H9 (cell line): ENCODE results near the gene PLCZ1. TPM values are rescaled to one million over a fixed set of nuclear protein-coding genes. Genes with fewer than 3 reads are reported as not detected.

Source experiments
- DNase-seq: peaks from one replicate; pipeline ENCODE4 v3.0.0-alpha.2; 2017
- H2AFZ ChIP-seq: one replicate; pipeline ENCODE4 v1.6.1; 2013; ENCODE audit warnings: mild to moderate bottlenecking, low read length, control low read depth, moderate library complexity
- H2AK5ac ChIP-seq: 2 replicates; pipeline ENCODE4 v1.6.1; 2013; ENCODE audit warnings: low read length, control low read depth, mixed read lengths; ENCODE audit not compliant: insufficient read length
- H2BK120ac ChIP-seq: one replicate; pipeline ENCODE4 v1.6.1; 2013; ENCODE audit warnings: low read depth, mild to moderate bottlenecking, low read length, control low read depth, inconsistent platforms; ENCODE audit not compliant: poor library complexity, severe bottlenecking
- H2BK12ac ChIP-seq: 2 replicates; pipeline ENCODE4 v1.6.1; 2013; ENCODE audit warnings: low read length, control low read depth, mixed read lengths, low read depth; ENCODE audit not compliant: insufficient read length
- H2BK15ac ChIP-seq: 2 replicates; pipeline ENCODE4 v1.6.1; 2013; ENCODE audit warnings: low read depth, low read length, control low read depth
- H2BK20ac ChIP-seq: one replicate; pipeline ENCODE4 v1.6.1; 2013; ENCODE audit warnings: low read depth, mild to moderate bottlenecking, low read length, control low read depth, inconsistent platforms; ENCODE audit not compliant: poor library complexity, severe bottlenecking
- H2BK5ac ChIP-seq: 2 replicates; pipeline ENCODE4 v1.6.1; 2013; ENCODE audit warnings: low read length, control low read depth, mixed read lengths; ENCODE audit not compliant: insufficient read length
- H3K14ac ChIP-seq: 2 replicates; pipeline ENCODE4 v1.6.1; 2013; ENCODE audit warnings: low read length, control low read depth; ENCODE audit not compliant: insufficient read depth
- H3K18ac ChIP-seq: 2 replicates; pipeline ENCODE4 v1.6.1; 2013; ENCODE audit warnings: low read depth, mild to moderate bottlenecking, mixed read lengths, low read length, control low read depth; ENCODE audit not compliant: insufficient read length
- H3K23ac ChIP-seq: 2 replicates; pipeline ENCODE4 v1.6.1; 2013; ENCODE audit warnings: low read length, control low read depth, mixed read lengths, low read depth; ENCODE audit not compliant: insufficient read length
- H3K23me2 ChIP-seq: 2 replicates; pipeline ENCODE4 v1.6.1; 2013; ENCODE audit warnings: low read depth, mild to moderate bottlenecking, mixed read lengths, low read length, control low read depth; ENCODE audit not compliant: insufficient read length, poor library complexity, severe bottlenecking
- H3K27ac ChIP-seq: 2 replicates; pipeline ENCODE4 v1.5.1; 2013; ENCODE audit warnings: low read length, control low read depth, mixed read lengths, low read depth; ENCODE audit not compliant: insufficient read length
- H3K27me3 ChIP-seq: 2 replicates; pipeline ENCODE4 v1.6.1; 2013; ENCODE audit warnings: low read length, control low read depth, inconsistent platforms; ENCODE audit not compliant: insufficient read depth
- H3K4ac ChIP-seq: 2 replicates; pipeline ENCODE4 v1.6.1; 2013; ENCODE audit warnings: low read depth, mild to moderate bottlenecking, control low read depth, inconsistent platforms, low read length, moderate library complexity
- H3K4me1 ChIP-seq: 2 replicates; pipeline ENCODE4 v1.6.1; 2013; ENCODE audit warnings: low read length, control low read depth, inconsistent platforms; ENCODE audit not compliant: insufficient read depth
- H3K4me2 ChIP-seq: 2 replicates; pipeline ENCODE4 v1.6.1; 2013; ENCODE audit warnings: low read length, control low read depth, mixed read lengths; ENCODE audit not compliant: insufficient read length, insufficient read depth
- H3K56ac ChIP-seq: 2 replicates; pipeline ENCODE4 v1.6.1; 2013; ENCODE audit warnings: low read depth, mild to moderate bottlenecking, mixed read lengths, low read length, control low read depth; ENCODE audit not compliant: insufficient read length
- H3K79me1 ChIP-seq: 2 replicates; pipeline ENCODE4 v1.6.1; 2013; ENCODE audit warnings: low read depth, mild to moderate bottlenecking, moderate library complexity, low read length, control low read depth, inconsistent platforms; ENCODE audit not compliant: insufficient read depth, poor library complexity, severe bottlenecking
- H3K79me2 ChIP-seq: 2 replicates; pipeline ENCODE4 v1.6.1; 2013; ENCODE audit warnings: low read length, control low read depth, inconsistent platforms; ENCODE audit not compliant: insufficient read depth
- H3K9ac ChIP-seq: 2 replicates; pipeline ENCODE4 v1.6.1; 2013; ENCODE audit warnings: low read length, control low read depth, mixed read lengths; ENCODE audit not compliant: insufficient read length; ENCODE audit errors: extremely low read depth
- H3K9me3 ChIP-seq: one replicate; pipeline ENCODE4 v1.6.1; 2013; ENCODE audit warnings: low read depth, low read length, inconsistent platforms; ENCODE audit not compliant: control insufficient read depth
- H3T11ph ChIP-seq: one replicate; pipeline ENCODE4 v1.6.1; 2013; ENCODE audit warnings: mild to moderate bottlenecking, low read length, control low read depth, inconsistent platforms
- H4K20me1 ChIP-seq: one replicate; pipeline ENCODE4 v1.6.1; 2013; ENCODE audit not compliant: control insufficient read depth, insufficient read length, insufficient read depth
- H4K5ac ChIP-seq: 2 replicates; pipeline ENCODE4 v1.6.1; 2013; ENCODE audit warnings: low read depth, mild to moderate bottlenecking, mixed read lengths, low read length, control low read depth; ENCODE audit not compliant: insufficient read length
- H4K8ac ChIP-seq: replicated peaks from 2 replicates; pipeline ENCODE4 v1.6.1; 2013; ENCODE audit warnings: low read length, control low read depth, mixed read lengths, low read depth; ENCODE audit not compliant: insufficient read length
- H4K91ac ChIP-seq: 2 replicates; pipeline ENCODE4 v1.6.1; 2013; ENCODE audit warnings: low read depth, mild to moderate bottlenecking, moderate library complexity, mixed read lengths, low read length, control low read depth; ENCODE audit not compliant: insufficient read length
- H3K27ac Mint-ChIP-seq, 3 experiments: 2 replicates in 2 of 3; 3 replicates in 1 of 3; pipeline ENCODE4 v1.8.0; 2020 to 2021; ENCODE audit warnings: mixed read lengths in 3 of 3, mild to moderate bottlenecking in 1 of 3, moderate library complexity in 1 of 3
- H3K27me3 Mint-ChIP-seq: 2 replicates; pipeline ENCODE4 v1.8.0; 2021; ENCODE audit warnings: low read depth, mild to moderate bottlenecking, moderate library complexity, mixed read lengths
- H3K36me3 Mint-ChIP-seq, 3 experiments: 2 replicates in 2 of 3; 3 replicates in 1 of 3; pipeline ENCODE4 v1.8.0; 2020 to 2021; ENCODE audit warnings: low read depth in 3 of 3, mixed read lengths in 3 of 3; ENCODE audit not compliant: insufficient read depth in 1 of 3
- H3K4me1 Mint-ChIP-seq, 2 experiments: 2 replicates each; pipeline ENCODE4 v1.8.0; 2020; ENCODE audit warnings: mixed read lengths in 2 of 2
- H3K4me3 Mint-ChIP-seq, 2 experiments: 2 replicates in 1 of 2; 3 replicates in 1 of 2; pipeline ENCODE4 v1.8.0; 2020 to 2021; ENCODE audit warnings: mild to moderate bottlenecking in 2 of 2, mixed read lengths in 2 of 2, moderate library complexity in 1 of 2
- H3K9me3 Mint-ChIP-seq, 2 experiments: 2 replicates in 1 of 2; 3 replicates in 1 of 2; pipeline ENCODE4 v1.8.0; 2020; ENCODE audit warnings: mild to moderate bottlenecking in 2 of 2, mixed read lengths in 2 of 2, moderate library complexity in 1 of 2
- CTCF ChIP-seq: fragments of 200-600 bp; sonication (generic); conservative IDR thresholded peaks from 3 replicates; pipeline ENCODE4 v1.8.0; 2021; ENCODE audit warnings: antibody characterized with exemption, mild to moderate bottlenecking
- WGBS: extraction: QIAGEN DNeasy Blood & Tissue Kit; methylation state at CpG from one replicate; pipeline ENCODE4 v1.1.7; 2013; ENCODE audit warnings: missing lambda C conversion rate, low lambda C conversion rate, mixed read lengths; ENCODE audit not compliant: insufficient read length; ENCODE audit errors: extremely low coverage; 5-methylcytosine and 5-hydroxymethylcytosine counted together
- total RNA-seq: library from RNA; stranded (reverse); gene quantifications from 2 replicates; pipeline ENCODE4 v1.2.1, GENCODE V29; 2021

Gene PLCZ1
- total RNA-seq, 1 experiment from 2014 or later = not detected

DNA sequence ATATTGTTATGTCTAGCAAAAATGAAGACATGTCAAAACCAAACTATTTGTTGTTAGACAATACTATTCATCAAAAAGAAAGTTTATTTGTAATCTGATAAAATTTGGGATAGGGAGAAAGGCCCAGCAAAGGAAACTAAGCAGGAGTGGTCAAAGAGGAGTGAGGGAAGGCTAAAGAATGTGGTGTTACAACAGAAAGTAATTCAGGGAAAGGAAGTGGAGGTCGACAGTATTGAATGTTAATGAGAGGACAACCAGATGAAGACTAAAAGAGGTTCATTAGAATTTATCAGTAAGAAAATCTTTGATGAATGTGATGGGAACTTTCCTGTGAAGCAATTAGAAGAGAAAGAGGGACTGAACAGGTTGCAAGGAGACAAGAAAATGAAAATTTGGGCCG, 33.9 kb downstream of the PLCZ1 start:
- Histone ChIP-seq H3K4me1 (no peaks in the 10 kb centered on the region), H2AK5ac (no peak overlapping the region), H3K23me2 (no peaks in the 10 kb centered on the region), H3K27me3 (no peaks in the 10 kb centered on the region), H3K4me2 (no peak overlapping the region), H3K14ac (no peak overlapping the region), H3K18ac (no peak overlapping the region), H2AFZ (no peak overlapping the region), H3K9me3 (no peaks in the 10 kb centered on the region), H3K23ac (no peak overlapping the region), H2BK15ac (no peak overlapping the region), H2BK12ac (no peak overlapping the region), H3T11ph (no peak overlapping the region), H3K4ac (no peak overlapping the region), H4K91ac (no peak overlapping the region), H4K5ac (no peak overlapping the region), H2BK20ac (no peak overlapping the region), H3K79me1 (no peaks in the 10 kb centered on the region), H4K20me1 (no peaks in the 10 kb centered on the region), H3K9ac (no peak overlapping the region), H2BK120ac (no peak overlapping the region), H3K27ac (no peak overlapping the region), H3K79me2 (no peaks in the 10 kb centered on the region), H3K56ac (no peak overlapping the region), H2BK5ac (no peak overlapping the region), H4K8ac (no peak overlapping the region)
- peaks cover 3 to 6% (median 4%) of the 10 kb centered on the region in 3 experiments; a peak in 4 of 7 replicates for H3K36me3 Mint-ChIP-seq
- H3K27me3 Mint-ChIP-seq = no peaks in the 10 kb centered on the region
- H3K9me3 Mint-ChIP-seq = peaks cover 6 to 13% of the 10 kb centered on the region in 2 experiments; a peak in 4 of 5 replicates
- H3K4me1 Mint-ChIP-seq = peaks cover 4% of the 10 kb centered on the region in 2 experiments
- TF ChIP-seq CTCF = no peak
- H3K27ac Mint-ChIP-seq = peak overlapping the region in 1 of 3 experiments; percentile 17; a peak in 2 of 7 replicates
- DNase-seq = no peak
- no CpG with 5 or more reads among the region's 2 CpGs for WGBS
- H3K4me3 Mint-ChIP-seq = no peak overlapping the region
